ENCODE measurements around the gene SLC44A1.

Gene SLC44A1

GRCh38 chr9:105313238-105313637 lies 68.8 kb downstream of the SLC44A1 start:
- H3K4me3 ChIP-seq (replicated peaks; ENCODE audit: low read depth, low read length), result no peak overlapping the region
- TF ChIP-seq CTCF (IDR thresholded peaks at IDR 0.05; ENCODE audit: low read length, missing control alignments), result no peak
- DNase-seq (ENCODE audit: low read depth), result no peak

- no peak overlapping the region for H3K4me3 ChIP-seq (replicated peaks; ENCODE audit: low read depth, low read length)
- no peak for TF ChIP-seq CTCF (IDR thresholded peaks at IDR 0.05; ENCODE audit: low read length, missing control alignments)
These were observed 72.3 kb downstream of the SLC44A1 start for GRCh38 chr9:105316703-105317102.

GRCh38 chr9:105318729-105319191 lies 74.3 kb downstream of the SLC44A1 start:
- no peak for TF ChIP-seq CTCF (IDR thresholded peaks at IDR 0.05; ENCODE audit: low read length, missing control alignments)
- no peak for DNase-seq (ENCODE audit: low read depth)
- H3K4me3 ChIP-seq (replicated peaks; ENCODE audit: low read depth, low read length), result no peak overlapping the region

More at GRCh38 chr9:105316703-105317102, 72.3 kb downstream of the SLC44A1 start:
- no peak for DNase-seq (ENCODE audit: low read depth)

- no peak for DNase-seq (ENCODE audit: low read depth)
- no peak for TF ChIP-seq CTCF (IDR thresholded peaks at IDR 0.05; ENCODE audit: low read length, missing control alignments)
- H3K4me3 ChIP-seq (replicated peaks; ENCODE audit: low read depth, low read length), result no peak overlapping the region
These were observed 74.9 kb downstream of the SLC44A1 start for GRCh38 chr9:105319202-105319813.

GRCh38 chr9:105320568-105320967 lies 76.1 kb downstream of the SLC44A1 start:
- H3K4me3 ChIP-seq (replicated peaks; ENCODE audit: low read depth, low read length), result no peak overlapping the region
- no peak for DNase-seq (ENCODE audit: low read depth)
- TF ChIP-seq CTCF (IDR thresholded peaks at IDR 0.05; ENCODE audit: low read length, missing control alignments), result no peak

- DNase-seq (ENCODE audit: low read depth), result no peak
- no peak overlapping the region for H3K4me3 ChIP-seq (replicated peaks; ENCODE audit: low read depth, low read length)
- no peak for TF ChIP-seq CTCF (IDR thresholded peaks at IDR 0.05; ENCODE audit: low read length, missing control alignments)
These were observed 83.8 kb downstream of the SLC44A1 start for GRCh38 chr9:105328296-105328695.

Measured in fibroblast of pulmonary artery (primary cell).